Epithelial cell of alveolus of lung (primary cell): ENCODE data around the gene GARIN5A. TPM values are rescaled to one million over a fixed set of nuclear protein-coding genes. Genes with fewer than 3 reads are reported as not detected.

ENCODE experiments used
- total RNA-seq: library from RNA; depleted of rRNA; stranded (reverse); fragments of >200 nt; gene quantifications from 2 replicates; pipeline ENCODE4 v1.2.1, GENCODE V29; 2015

Gene GARIN5A
- 0.24 and 0.52 TPM in 2 replicates for total RNA-seq

GRCh38 chr19:50476224-50476906, at the start of gene GARIN5A, which contains the start of gene EMC10:
Gene GARIN5A (minus strand): TSS chr19:50476848. CDS start chr19:50476388, 460 bp downstream.
Gene EMC10 (plus strand): TSS chr19:50476507. CDS start chr19:50476545, 38 bp downstream.

GRCh38 chr19:50513746-50514345, 37.2 kb upstream of the GARIN5A start, which contains the start of gene ASPDH:
Gene ASPDH (minus strand): TSS chr19:50513913. CDS start chr19:50513823, 90 bp downstream.

GRCh38 chr19:50511069-50511822, 34.6 kb upstream of the GARIN5A start, which contains the start of gene JOSD2:
Gene JOSD2 (minus strand): TSS chr19:50511191. CDS start chr19:50510431, 760 bp downstream.

GRCh38 chr19:50432221-50433028, 44.2 kb downstream of the GARIN5A start, which contains the start of gene MYBPC2:
Gene MYBPC2 (plus strand): TSS chr19:50432892. CDS start chr19:50432954, 62 bp downstream.

GRCh38 chr19:50418176-50419021, 58.2 kb downstream of the GARIN5A start, which contains the start of gene SPIB:
Gene SPIB (plus strand): TSS chr19:50418938. CDS start chr19:50418963, 25 bp downstream.

Other genes with a start within 250 kb of the GARIN5A start
- gene KCNC3, start 147.5 kb downstream of the GARIN5A start, total RNA-seq, result 0.08 and 0.26 TPM in 2 replicates
- 2.8 TPM in 1 of 2 replicates, not detected in the other for gene NAPSA, start 111.2 kb downstream of the GARIN5A start, total RNA-seq
- 61.9 and 74.3 TPM in 2 replicates for gene NR1H2, start 100.4 kb downstream of the GARIN5A start, total RNA-seq
- gene POLD1, start 92.5 kb downstream of the GARIN5A start, total RNA-seq, result 25.5 and 33.4 TPM in 2 replicates
- not detected in 2 replicates for gene SPIB, start 57.9 kb downstream of the GARIN5A start, total RNA-seq
- 0.64 TPM in 1 of 2 replicates, not detected in the other for gene MYBPC2, start 44.0 kb downstream of the GARIN5A start, total RNA-seq
- 53.7 and 124 TPM in 2 replicates for gene EMC10, start 341 bp downstream of the GARIN5A start, total RNA-seq
- gene JOSD2, start 34.3 kb upstream of the GARIN5A start, total RNA-seq, result 57.5 and 61.9 TPM in 2 replicates
- not detected in 2 replicates for gene ASPDH, start 37.1 kb upstream of the GARIN5A start, total RNA-seq
- 0.39 and 1.6 TPM in 2 replicates for gene LRRC4B, start 91.6 kb upstream of the GARIN5A start, total RNA-seq
- 0.88 TPM in 1 of 2 replicates, not detected in the other for gene SYT3, start 163.0 kb upstream of the GARIN5A start, total RNA-seq
- gene C19orf81, start 172.6 kb upstream of the GARIN5A start, total RNA-seq, result not detected in 2 replicates
- gene SHANK1, start 243.0 kb upstream of the GARIN5A start, total RNA-seq, result 6.7 and 7.8 TPM in 2 replicates
- 124 and 227 TPM in 2 replicates for gene CLEC11A, start 246.5 kb upstream of the GARIN5A start, total RNA-seq